ENCODE measurements around the gene TSPAN1. TPM values are rescaled to one million over a fixed set of nuclear protein-coding genes. Genes with fewer than 3 reads are reported as not detected.

Gene TSPAN1
- total and polyA plus RNA-seq, 10 of the 15 experiments (the other 5 are each of a cell fraction or from before 2014, with no cell fraction given): 0.08 to 0.29 (median 0.23) TPM; not detected in 5

DNA sequence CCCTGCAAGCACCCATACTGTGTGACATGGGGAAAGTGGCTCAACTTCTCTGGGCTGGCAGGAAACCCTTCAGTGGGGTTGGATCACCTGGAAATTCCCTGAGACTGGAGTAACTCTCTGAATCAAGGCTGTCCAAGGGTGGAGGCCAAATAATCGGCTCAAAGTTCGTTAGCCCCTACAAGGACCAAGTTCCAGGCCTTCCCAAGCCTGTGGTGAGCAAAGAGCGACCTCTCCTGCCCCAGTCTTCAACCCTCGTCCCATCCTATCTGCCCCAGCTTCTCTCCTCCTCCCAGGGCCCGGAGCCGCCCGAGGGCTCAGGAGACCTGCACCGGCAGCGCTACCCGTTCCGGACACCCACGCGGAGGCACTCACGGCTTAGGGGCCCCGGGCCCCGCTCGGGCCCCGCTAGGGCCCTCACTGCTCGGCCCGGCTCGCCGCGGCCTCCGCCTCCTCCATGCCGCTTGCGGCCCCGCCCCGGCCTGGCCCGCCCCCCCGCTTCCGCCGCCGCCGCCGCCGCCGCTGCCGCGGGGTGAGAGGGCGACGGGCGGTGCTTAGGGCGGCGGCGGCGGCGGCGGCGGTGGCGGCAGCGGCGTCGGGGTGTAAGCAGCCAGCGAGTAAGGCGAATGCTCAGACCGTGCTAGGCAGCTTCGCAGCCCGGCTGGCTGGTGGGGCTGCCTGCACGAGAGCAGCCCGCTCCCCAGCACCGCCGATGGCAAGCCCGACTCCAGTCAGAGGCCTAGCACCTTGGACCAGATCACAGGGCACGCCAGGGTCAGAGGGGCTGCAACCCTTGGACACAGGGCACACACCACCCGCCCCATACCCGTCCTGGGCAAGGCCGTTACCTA, 23.3 kb downstream of the TSPAN1 start, which contains the start of gene POMGNT1 (continued):
- TF ChIP-seq, protein P1, sequence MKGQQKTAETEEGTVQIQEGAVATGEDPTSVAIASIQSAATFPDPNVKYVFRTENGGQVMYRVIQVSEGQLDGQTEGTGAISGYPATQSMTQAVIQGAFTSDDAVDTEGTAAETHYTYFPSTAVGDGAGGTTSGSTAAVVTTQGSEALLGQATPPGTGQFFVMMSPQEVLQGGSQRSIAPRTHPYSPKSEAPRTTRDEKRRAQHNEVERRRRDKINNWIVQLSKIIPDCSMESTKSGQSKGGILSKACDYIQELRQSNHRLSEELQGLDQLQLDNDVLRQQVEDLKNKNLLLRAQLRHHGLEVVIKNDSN (IDR thresholded peaks at IDR 0.05; ENCODE audit: borderline replicate concordance, extremely low read length, insufficient read depth, low read depth, low read length): no peak
- TF ChIP-seq EGR1 (IDR thresholded peaks at IDR 0.05; ENCODE audit: borderline replicate concordance in 1 of 2, low read depth in 2 of 2, low read length in 2 of 2): peak in 1 of 2 experiments; percentile 61; a peak in 1 of 3 replicates
- no peak for TF ChIP-seq ZNF24 (IDR thresholded peaks at IDR 0.05)
- no peak for TF ChIP-seq ZNF207 (IDR thresholded peaks at IDR 0.05; ENCODE audit: borderline replicate concordance)
- 0 out of 4 replicates have a peak, but pooled peaks of 1 of the 2 experiments have one; percentile 17 for TF ChIP-seq SRF (IDR thresholded peaks at IDR 0.05; ENCODE audit: low read depth in 2 of 2, low read length in 2 of 2)
- no peak for TF ChIP-seq CREB1 (IDR thresholded peaks at IDR 0.05; ENCODE audit: low read depth)
- TF ChIP-seq GABPA (IDR thresholded peaks at IDR 0.05; ENCODE audit: low read depth): no peak
- TF ChIP-seq NR2C1 (IDR thresholded peaks at IDR 0.05): peak; percentile 85
- TF ChIP-seq KDM1A (IDR thresholded peaks at IDR 0.05; ENCODE audit: borderline replicate concordance): no peak
- no peak for TF ChIP-seq BACH1 (IDR thresholded peaks at IDR 0.05; ENCODE audit: borderline replicate concordance)
- no peak for TF ChIP-seq NFYB (IDR thresholded peaks at IDR 0.05; ENCODE audit: insufficient read depth, low read depth, low read length)
- TF ChIP-seq, protein P2, sequence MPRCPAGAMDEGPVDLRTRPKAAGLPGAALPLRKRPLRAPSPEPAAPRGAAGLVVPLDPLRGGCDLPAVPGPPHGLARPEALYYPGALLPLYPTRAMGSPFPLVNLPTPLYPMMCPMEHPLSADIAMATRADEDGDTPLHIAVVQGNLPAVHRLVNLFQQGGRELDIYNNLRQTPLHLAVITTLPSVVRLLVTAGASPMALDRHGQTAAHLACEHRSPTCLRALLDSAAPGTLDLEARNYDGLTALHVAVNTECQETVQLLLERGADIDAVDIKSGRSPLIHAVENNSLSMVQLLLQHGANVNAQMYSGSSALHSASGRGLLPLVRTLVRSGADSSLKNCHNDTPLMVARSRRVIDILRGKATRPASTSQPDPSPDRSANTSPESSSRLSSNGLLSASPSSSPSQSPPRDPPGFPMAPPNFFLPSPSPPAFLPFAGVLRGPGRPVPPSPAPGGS (IDR thresholded peaks at IDR 0.05; ENCODE audit: borderline replicate concordance, insufficient read depth, low read depth, low read length, poor library complexity, severe bottlenecking): no peak
- TF ChIP-seq RB1 (IDR thresholded peaks at IDR 0.05; ENCODE audit: borderline replicate concordance): peak; percentile 26; the same call in 1 of the 2 replicates
- TF ChIP-seq NR2F1 (conservative IDR thresholded peaks at IDR 0.05): peak; percentile 82
- TF ChIP-seq ZNF622 (IDR thresholded peaks at IDR 0.05): no peak
- TF ChIP-seq, protein P3, sequence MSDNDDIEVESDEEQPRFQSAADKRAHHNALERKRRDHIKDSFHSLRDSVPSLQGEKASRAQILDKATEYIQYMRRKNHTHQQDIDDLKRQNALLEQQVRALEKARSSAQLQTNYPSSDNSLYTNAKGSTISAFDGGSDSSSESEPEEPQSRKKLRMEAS (IDR thresholded peaks at IDR 0.05; ENCODE audit: low read depth, low read length): no peak
- TF ChIP-seq, protein P4, sequence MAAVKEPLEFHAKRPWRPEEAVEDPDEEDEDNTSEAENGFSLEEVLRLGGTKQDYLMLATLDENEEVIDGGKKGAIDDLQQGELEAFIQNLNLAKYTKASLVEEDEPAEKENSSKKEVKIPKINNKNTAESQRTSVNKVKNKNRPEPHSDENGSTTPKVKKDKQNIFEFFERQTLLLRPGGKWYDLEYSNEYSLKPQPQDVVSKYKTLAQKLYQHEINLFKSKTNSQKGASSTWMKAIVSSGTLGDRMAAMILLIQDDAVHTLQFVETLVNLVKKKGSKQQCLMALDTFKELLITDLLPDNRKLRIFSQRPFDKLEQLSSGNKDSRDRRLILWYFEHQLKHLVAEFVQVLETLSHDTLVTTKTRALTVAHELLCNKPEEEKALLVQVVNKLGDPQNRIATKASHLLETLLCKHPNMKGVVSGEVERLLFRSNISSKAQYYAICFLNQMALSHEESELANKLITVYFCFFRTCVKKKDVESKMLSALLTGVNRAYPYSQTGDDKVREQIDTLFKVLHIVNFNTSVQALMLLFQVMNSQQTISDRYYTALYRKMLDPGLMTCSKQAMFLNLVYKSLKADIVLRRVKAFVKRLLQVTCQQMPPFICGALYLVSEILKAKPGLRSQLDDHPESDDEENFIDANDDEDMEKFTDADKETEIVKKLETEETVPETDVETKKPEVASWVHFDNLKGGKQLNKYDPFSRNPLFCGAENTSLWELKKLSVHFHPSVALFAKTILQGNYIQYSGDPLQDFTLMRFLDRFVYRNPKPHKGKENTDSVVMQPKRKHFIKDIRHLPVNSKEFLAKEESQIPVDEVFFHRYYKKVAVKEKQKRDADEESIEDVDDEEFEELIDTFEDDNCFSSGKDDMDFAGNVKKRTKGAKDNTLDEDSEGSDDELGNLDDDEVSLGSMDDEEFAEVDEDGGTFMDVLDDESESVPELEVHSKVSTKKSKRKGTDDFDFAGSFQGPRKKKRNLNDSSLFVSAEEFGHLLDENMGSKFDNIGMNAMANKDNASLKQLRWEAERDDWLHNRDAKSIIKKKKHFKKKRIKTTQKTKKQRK (IDR thresholded peaks at IDR 0.05; ENCODE audit: low read depth, low read length): no peak
- peak; percentile 31; the same call in 1 of the 2 replicates for TF ChIP-seq RUNX3 (IDR thresholded peaks at IDR 0.05; ENCODE audit: low read length)
- TF ChIP-seq NFIC (IDR thresholded peaks at IDR 0.05; ENCODE audit: low read depth, low read length): no peak
